B cell (primary cell): ENCODE measurements around the gene FTCD. TPM values are rescaled to one million over a fixed set of nuclear protein-coding genes. Genes with fewer than 3 reads are reported as not detected.

Experiments
- ATAC-seq: fragments of 200-7000 bp; cut with Tn5 transposase; one replicate; pipeline ENCODE4 v1.10.0; 2021; ENCODE audit warnings: low read depth, mild to moderate bottlenecking, moderate number of reproducible peaks, moderate library complexity
- CTCF ChIA-PET: fragments of 350-600 bp; sonication (Branson Sonifier 250); formaldehyde crosslinking; loops from one replicate; lab custom pipeline; 2021; ENCODE audit warnings: antibody characterized with exemption, inconsistent platforms; lab: Charles Lee
- POLR2A ChIA-PET: fragments of 350-600 bp; sonication (Branson Sonifier 250); formaldehyde crosslinking; loops from one replicate; lab custom pipeline; 2021; ENCODE audit warnings: antibody characterized with exemption; lab: Charles Lee
- DNase-seq: peaks from one replicate; pipeline ENCODE4 v3.0.0; 2013
- H2AFZ ChIP-seq: 2 replicates; pipeline ENCODE4 v1.6.1; 2012; ENCODE audit warnings: mild to moderate bottlenecking, low read depth, low read length; ENCODE audit not compliant: insufficient read depth, poor library complexity, severe bottlenecking
- H3K27ac ChIP-seq, 2 donors: 1 replicate in 1 of 2; 2 replicates in 1 of 2; pipeline ENCODE4 v1.5.1; 2012 to 2013; ENCODE audit warnings: low read length in 2 of 2, mild to moderate bottlenecking in 2 of 2, moderate library complexity in 1 of 2
- H3K27me3 ChIP-seq, 4 experiments: fragments of 200-600 bp in 1 of 4; sonication (generic) in 1 of 4; replicated peaks in 1 of 4; 1 replicate in 2 of 4; 2 replicates in 2 of 4; pipeline versions ENCODE4 v1.6.1 to v1.7.0; 2013 to 2016; ENCODE audit warnings: low read length in 3 of 4, mild to moderate bottlenecking in 2 of 4, mixed read lengths in 1 of 4, moderate library complexity in 1 of 4; ENCODE audit not compliant: insufficient read depth in 4 of 4, control insufficient read depth in 3 of 4; ENCODE audit errors: control extremely low read depth in 1 of 4
- H3K36me3 ChIP-seq, 2 experiments: replicated peaks in 1 of 2; 1 replicate in 1 of 2; 2 replicates in 1 of 2; pipeline versions ENCODE4 v1.6.1 to v1.7.1; 2013; ENCODE audit warnings: low read length in 1 of 2; ENCODE audit not compliant: insufficient read depth in 2 of 2, control insufficient read depth in 1 of 2; ENCODE audit errors: control extremely low read depth in 1 of 2, extremely low read depth in 1 of 2
- H3K4me1 ChIP-seq, 2 donors: fragments of 200-600 bp in 1 of 2; sonication (generic) in 1 of 2; 1 replicate in 1 of 2; 2 replicates in 1 of 2; pipeline versions ENCODE4 v1.5.1 to v1.6.1; 2013 to 2017; ENCODE audit warnings: low read length in 2 of 2; ENCODE audit not compliant: control insufficient read depth in 2 of 2, insufficient read depth in 2 of 2
- H3K4me2 ChIP-seq: replicated peaks from 2 replicates; pipeline ENCODE3; 2012; ENCODE audit warnings: mild to moderate bottlenecking, low read depth, low read length; ENCODE audit not compliant: poor library complexity, severe bottlenecking
- H3K4me3 ChIP-seq, 5 experiments: fragments of 200-600 bp in 1 of 5; sonication (generic) in 1 of 5; 1 replicate in 3 of 5; 2 replicates in 2 of 5; pipeline versions ENCODE4 v1.5.1 to v1.7.0; 2011 to 2016; ENCODE audit warnings: low read length in 4 of 5, mild to moderate bottlenecking in 4 of 5, low read depth in 2 of 5, control low read depth in 1 of 5, moderate library complexity in 1 of 5; ENCODE audit not compliant: insufficient read depth in 1 of 5; ENCODE audit errors: control extremely low read depth in 1 of 5, extremely low read depth in 1 of 5
- H3K79me2 ChIP-seq: fragments of 200-600 bp; sonication (generic); one replicate; pipeline ENCODE4 v1.6.0; 2016; ENCODE audit warnings: low read length; ENCODE audit not compliant: control insufficient read depth, insufficient read depth
- H3K9ac ChIP-seq: fragments of 200-600 bp; sonication (generic); 2 replicates; pipeline ENCODE4 v1.6.1; 2017; ENCODE audit warnings: mild to moderate bottlenecking, low read length, moderate library complexity
- H3K9me3 ChIP-seq, 3 donors: one replicate each; pipeline versions ENCODE4 v1.6.1 to v1.7.1; 2013; ENCODE audit warnings: low read length in 2 of 3; ENCODE audit not compliant: control insufficient read depth in 2 of 3, insufficient read depth in 1 of 3; ENCODE audit errors: control extremely low read depth in 1 of 3
- H4K20me1 ChIP-seq: 2 replicates; pipeline ENCODE4 v1.6.0; 2012; ENCODE audit warnings: mild to moderate bottlenecking, low read length; ENCODE audit not compliant: insufficient read depth, control insufficient read depth, poor library complexity, severe bottlenecking
- H3K27ac Mint-ChIP-seq: one replicate; pipeline ENCODE4 v1.8.0; 2021; ENCODE audit warnings: mixed read lengths
- H3K27me3 Mint-ChIP-seq: one replicate; pipeline ENCODE4 v1.8.0; 2021; ENCODE audit warnings: mixed read lengths
- H3K4me1 Mint-ChIP-seq: one replicate; pipeline ENCODE4 v1.8.0; 2021; ENCODE audit warnings: mixed read lengths
- H3K4me3 Mint-ChIP-seq: one replicate; pipeline ENCODE4 v1.8.0; 2021; ENCODE audit warnings: mixed read lengths
- H3K9me3 Mint-ChIP-seq: one replicate; pipeline ENCODE4 v1.8.0; 2022; ENCODE audit warnings: mixed read lengths; ENCODE audit not compliant: insufficient read depth
- CTCF ChIP-seq: fragments of 200-600 bp; IDR thresholded peaks from one replicate; pipeline ENCODE4 v1.8.0; 2022; ENCODE audit warnings: antibody characterized with exemption, mild to moderate bottlenecking
- EZH2 ChIP-seq: IDR thresholded peaks from 2 replicates; pipeline ENCODE4 v1.6.1; 2012; ENCODE audit warnings: borderline replicate concordance, low read depth, mild to moderate bottlenecking, moderate library complexity, low read length; ENCODE audit not compliant: insufficient read depth, poor library complexity, severe bottlenecking
- WGBS: methylation state at CpG from one replicate; pipeline ENCODE4 v1.1.5; 2013; ENCODE audit warnings: missing lambda C conversion rate; ENCODE audit not compliant: insufficient coverage; 5-methylcytosine and 5-hydroxymethylcytosine counted together
- intact Hi-C: fragments of 100-400 bp; cut with micrococcal nuclease; formaldehyde crosslinking; loops from one replicate; pipeline ENCODE4 v1.10.0; 2022
- polyA plus RNA-seq: library from polyadenylated mRNA; depleted of rRNA; stranded (reverse); fragments of >200 nt; gene quantifications from 2 replicates; pipeline ENCODE4 v1.2.3, GENCODE V29; 2012
- total RNA-seq, 2 donors: library from RNA; stranded (reverse); fragments of 120-200 nt in 1 of 2; gene quantifications; 1 replicate in 1 of 2; 2 replicates in 1 of 2; pipeline versions ENCODE4 v1.2.3 to v1.2.4, GENCODE V29; 2013 to 2022

FTCD gene
- total and polyA plus RNA-seq, 2 donors (not counting 1 experiment from before 2014, with no cell fraction given): 0.22 to 0.39 TPM

GRCh38 chr21:46142582-46143473 lies 12.6 kb downstream of the FTCD start:
- intact Hi-C loops: loop anchor here (1.0 to 2.0 kb wide), 2 partner anchors 41 to 182 kb away; partner anchors contain the start of genes PCNT and SPATC1L
- H3K27ac Mint-ChIP-seq: no peak overlapping the region
- H3K4me3 Mint-ChIP-seq: no peak overlapping the region
- Histone ChIP-seq H2AFZ (no peak overlapping the region), H3K27me3 (no peaks in the 10 kb centered on the region), H3K9ac (no peak overlapping the region), H3K9me3 (peaks cover 0 to 9% (median 0%) of the 10 kb centered on the region in 3 donors), H3K4me1 (peaks cover 0 to 5% of the 10 kb centered on the region in 2 donors), H3K27ac (no peak overlapping the region), H4K20me1 (no peaks in the 10 kb centered on the region), H3K36me3 (no peaks in the 10 kb centered on the region), H3K4me2 (no peak overlapping the region), H3K79me2 (no peaks in the 10 kb centered on the region), H3K4me3 (no peak overlapping the region)
- H3K9me3 Mint-ChIP-seq: no peaks in the 10 kb centered on the region
- ChIA-PET CTCF (interaction anchor here (0.5 to 2.8 kb wide), 22 partner anchors 11 to 713 kb away, joined by 3 to 17 read pairs (median 3); partner anchors contain the start of genes LSS, MCM3AP and YBEY), POLR2A (interaction anchor here (0.5 kb wide), 1 partner anchor 32 kb away, joined by 3 read pairs; no protein-coding TSS in a partner anchor)
- H3K4me1 Mint-ChIP-seq: peaks cover 8% of the 10 kb centered on the region
- WGBS: 99% methylated on average over 15 of the region's 21 CpGs
- DNase-seq (no peak), ATAC-seq (no peak)
- no peak for TF ChIP-seq CTCF
- no peak for TF ChIP-seq EZH2
- no peaks in the 10 kb centered on the region for H3K27me3 Mint-ChIP-seq
